Stimulated activated CD4-positive, alpha-beta T cell treated with anti-CD3 and anti-CD28 coated beads, Interleukin-15, amount 100 ng/mL, for 48 hours (primary cell): Measurements from ENCODE around the gene PMFBP1.
A peak's percentile ranks its signal among the peaks of the same experiment; 100 is the strongest.
"Not testable (repeated sequence)": the region's sequence is repeated elsewhere in the genome, so short reads cannot be mapped to it uniquely, and the experiment has no call there.

ENCODE experiments used
- DNase-seq, 2 donors: peaks; one replicate each; pipeline ENCODE4 v3.0.0-alpha.2; 2020; ENCODE audit warnings: low read depth in 2 of 2

Gene PMFBP1

DNA sequence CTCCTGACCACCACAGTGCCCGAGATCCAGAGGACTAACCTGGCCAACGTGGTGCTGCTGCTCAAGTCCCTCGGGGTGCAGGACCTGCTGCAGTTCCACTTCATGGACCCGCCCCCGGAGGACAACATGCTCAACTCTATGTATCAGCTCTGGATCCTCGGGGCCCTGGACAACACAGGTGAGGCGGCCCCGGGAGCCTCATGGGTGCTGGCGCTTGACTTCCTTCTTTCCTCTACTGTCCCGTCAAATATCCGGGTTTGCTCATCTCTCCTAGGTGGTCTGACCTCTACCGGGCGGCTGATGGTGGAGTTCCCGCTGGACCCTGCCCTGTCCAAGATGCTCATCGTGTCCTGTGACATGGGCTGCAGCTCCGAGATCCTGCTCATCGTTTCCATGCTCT lies 64.6 kb downstream of the PMFBP1 start:
- DNase-seq: no peak

GRCh38 chr16:72105978-72106377 lies 66.0 kb downstream of the PMFBP1 start:
- no peak for DNase-seq

DNA sequence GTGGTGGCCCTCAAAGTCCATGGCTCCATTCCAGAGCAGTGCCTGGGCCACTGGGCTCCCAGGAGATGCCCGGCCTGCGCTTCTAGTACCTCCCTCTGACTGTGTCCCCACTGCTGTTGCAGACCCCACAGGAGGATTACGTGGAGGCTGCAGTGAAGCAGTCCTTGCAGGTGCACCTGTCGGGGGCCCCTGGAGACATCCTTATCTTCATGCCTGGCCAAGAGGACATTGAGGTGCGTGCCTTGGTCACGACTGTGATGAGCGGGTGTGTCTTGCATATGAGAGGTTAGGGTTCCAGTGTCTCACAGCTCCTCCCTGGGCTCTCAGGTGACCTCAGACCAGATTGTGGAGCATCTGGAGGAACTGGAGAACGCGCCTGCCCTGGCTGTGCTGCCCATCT lies 67.0 kb downstream of the PMFBP1 start:
- no peak for DNase-seq

DNA sequence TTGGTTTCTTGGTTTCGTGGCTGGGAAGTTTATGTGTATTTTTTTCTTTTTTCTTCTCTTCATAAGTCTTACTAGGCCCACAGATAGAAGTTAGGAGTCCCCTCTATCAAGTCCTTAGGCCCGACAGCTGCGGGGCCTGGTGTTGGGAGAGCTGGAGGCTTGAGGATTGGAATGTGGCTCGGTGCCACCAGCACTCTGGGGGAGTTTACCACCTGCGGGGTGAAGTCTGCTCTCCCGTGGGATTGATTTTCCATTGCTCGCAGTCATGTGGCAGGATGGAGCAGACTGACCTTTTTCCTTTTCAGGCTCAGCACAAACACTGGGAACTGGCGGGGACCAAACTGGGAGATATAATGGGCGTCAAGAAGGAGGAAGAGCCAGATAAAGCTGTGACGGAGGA lies 70.8 kb downstream of the PMFBP1 start:
- DNase-seq: no peak

DNA sequence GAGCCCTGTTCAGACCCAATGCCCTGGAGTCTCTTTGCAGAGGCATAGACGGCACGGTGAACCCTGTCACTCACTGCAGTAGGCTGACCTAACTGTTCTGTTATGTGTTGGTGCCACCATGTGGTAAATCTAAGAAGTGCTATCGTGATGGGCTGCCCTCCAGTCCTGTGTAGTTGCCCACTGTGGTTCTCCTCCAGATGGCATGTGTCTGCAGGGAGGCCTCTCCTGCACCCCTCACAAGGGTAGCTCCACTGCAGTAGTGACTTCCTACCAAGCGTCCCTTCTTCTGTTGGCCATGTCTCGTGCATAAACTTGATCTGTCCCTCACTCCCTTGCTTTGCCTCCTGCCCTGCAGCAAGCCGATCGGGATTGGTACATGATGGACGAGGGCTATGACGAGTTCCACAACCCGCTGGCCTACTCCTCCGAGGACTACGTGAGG lies 72.6 kb downstream of the PMFBP1 start:
- peak in 1 of 2 donors; percentile 19 for DNase-seq

GRCh38 chr16:72098936-72099335 lies 73.0 kb downstream of the PMFBP1 start:
- DNase-seq: no peak

DNA sequence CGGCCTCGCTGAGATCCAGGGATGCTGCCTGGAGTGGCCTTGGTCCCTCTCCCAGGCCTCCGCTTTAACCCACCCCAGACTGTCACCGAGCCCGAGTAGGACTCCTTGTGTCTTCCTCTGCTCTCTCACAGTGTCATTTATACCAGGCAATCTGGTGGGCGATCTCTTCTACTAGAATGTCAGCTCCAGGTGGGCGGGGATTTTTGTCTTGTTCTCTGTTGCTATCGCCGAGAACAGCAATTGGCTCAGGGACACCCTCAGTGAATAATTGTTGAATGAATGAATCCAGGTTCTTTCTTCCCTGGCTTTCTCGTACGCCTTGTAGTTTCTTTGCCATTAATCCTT lies 77.7 kb downstream of the PMFBP1 start:
- DNase-seq: peak; percentile 24 to 36

DNA sequence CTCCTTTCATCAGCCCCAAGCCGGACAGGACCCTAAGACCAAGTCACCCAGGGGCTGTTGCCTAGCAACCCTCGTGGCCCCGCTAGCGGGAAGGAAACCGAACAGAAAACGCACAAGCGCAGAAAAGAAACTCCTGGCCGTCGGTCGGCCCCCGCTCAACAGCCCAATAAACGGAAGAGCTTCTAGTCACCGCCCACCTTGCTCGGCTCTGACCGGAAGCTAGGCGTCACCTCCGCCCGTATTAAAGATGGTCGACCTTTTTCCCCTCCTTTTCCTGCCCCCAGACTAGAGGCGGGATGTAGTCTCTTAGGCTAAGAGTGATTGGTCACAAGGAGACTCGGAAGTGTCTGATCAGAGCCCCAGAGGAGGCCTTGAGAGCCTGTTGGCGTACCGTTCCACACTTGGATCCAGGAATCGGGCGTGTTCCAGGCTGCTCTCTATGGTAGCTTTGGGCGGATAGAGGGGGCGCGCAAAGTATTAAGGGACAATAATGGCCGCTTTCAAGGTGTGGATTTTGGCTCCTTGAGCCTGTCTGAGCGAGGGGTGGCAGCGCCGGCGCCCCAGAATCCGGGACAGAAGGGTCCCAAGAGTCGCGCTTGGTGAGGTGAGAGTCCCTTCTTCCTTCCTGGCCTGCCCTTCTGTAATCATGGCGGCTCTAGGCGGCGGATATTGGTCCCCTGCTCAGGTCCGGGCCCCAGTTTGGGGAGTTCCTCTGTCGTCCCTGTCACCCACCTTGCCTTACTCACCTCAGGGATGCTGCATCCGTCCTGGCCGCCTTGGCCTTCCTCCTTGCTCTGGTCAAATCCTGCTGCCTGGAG lies 78.3 kb downstream of the PMFBP1 start, which contains the start of the genes DHX38 and TXNL4B:
Gene DHX38, plus strand, starts transcription at position 400 of the 818 bp plus-strand sequence. CDS start 2,311 bp downstream, outside the sequence.
Gene TXNL4B, minus strand, starts transcription at position 173 of the 818 bp plus-strand sequence. CDS start 2,871 bp downstream, outside the sequence.
- peak; percentile 90 to 91 for DNase-seq

DNA sequence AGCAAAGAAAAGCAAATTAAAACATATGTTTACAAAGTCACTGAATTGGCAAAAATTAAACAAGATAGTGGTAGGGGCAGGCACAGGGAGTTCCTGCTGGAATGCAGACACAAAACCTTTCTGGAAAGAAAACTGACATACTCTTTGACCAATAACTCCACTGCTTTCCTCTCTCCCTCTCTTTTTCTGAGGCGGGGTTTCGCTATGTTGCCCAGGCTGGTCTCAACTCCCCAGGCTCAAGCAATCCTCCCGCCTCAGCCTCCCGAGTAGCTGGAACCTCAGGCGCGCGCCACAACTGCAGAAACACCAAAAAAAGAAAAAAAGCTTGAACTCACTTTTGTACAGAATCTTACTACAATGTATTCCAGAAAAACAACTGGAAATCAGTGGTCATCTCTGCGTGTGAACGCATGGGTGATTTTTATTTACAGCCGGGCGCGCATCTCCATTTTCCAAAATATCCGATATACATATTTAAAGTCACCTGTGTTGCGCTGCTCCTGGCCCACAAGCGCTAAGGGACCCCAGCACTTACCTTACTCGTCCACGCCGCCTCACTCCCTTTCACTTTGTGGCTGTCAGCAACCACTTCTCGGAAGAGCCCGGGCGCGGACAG lies 79.0 kb downstream of the PMFBP1 start:
- DNase-seq: no peak

DNA sequence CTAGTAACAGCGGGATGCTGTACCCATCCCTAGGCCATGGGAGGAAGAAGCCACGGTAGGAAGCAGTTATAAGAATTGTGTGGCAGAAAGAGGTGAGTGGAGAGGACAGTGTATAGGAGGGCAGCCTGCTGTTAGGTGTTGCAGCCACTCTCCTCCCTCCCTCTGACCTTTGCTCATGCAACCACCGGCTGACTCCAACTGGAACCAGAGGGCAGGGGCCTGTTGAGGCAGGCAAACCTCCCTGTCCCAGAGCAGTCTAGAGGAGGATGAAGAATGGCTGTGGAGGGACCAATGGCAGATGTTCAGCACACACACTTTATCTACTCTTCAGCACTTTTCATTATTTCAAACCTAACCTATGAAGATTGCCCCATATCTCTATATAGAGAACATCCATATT lies 80.7 kb downstream of the PMFBP1 start:
- DNase-seq: no peak

DNA sequence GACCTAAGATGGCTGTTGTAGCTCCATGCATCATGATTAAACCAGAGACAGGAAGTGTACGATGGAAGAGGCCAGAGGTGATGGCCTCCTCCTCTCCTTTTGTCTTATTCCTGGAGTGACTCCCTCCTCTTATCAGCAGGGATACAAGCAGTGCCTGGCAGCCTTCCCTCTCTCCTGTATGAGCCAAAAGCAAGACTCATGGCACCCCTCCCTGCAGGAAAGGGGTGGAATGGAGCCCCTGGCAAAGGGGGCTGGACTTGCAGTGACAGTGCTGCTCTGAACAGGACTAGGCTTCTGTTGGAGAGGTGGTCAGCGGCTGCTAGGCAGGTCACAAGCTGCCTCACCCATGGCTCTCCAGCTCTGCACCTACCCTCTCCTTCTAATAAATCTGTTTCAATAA lies 87.0 kb downstream of the PMFBP1 start:
- no peak for DNase-seq

DNA sequence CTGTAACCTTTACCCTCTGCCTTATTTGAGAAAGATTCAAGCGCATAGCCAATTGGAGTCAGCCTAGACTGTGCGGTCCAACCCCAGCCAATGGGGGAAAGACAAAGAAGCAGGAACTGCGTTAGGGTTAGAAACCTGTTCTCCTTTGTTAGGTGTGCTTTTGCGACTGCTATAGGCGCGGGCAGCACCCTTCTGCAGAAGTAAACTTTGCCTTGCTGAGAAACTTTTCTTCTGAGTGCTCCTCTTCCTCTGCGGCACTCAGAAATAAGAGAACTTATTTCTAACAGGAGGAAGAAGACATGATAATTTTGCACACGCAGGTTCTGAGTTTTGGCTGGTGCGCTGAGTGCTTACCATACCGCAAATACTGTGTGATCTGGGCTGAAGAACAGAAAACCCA lies 87.5 kb downstream of the PMFBP1 start:
- no peak for DNase-seq

DNA sequence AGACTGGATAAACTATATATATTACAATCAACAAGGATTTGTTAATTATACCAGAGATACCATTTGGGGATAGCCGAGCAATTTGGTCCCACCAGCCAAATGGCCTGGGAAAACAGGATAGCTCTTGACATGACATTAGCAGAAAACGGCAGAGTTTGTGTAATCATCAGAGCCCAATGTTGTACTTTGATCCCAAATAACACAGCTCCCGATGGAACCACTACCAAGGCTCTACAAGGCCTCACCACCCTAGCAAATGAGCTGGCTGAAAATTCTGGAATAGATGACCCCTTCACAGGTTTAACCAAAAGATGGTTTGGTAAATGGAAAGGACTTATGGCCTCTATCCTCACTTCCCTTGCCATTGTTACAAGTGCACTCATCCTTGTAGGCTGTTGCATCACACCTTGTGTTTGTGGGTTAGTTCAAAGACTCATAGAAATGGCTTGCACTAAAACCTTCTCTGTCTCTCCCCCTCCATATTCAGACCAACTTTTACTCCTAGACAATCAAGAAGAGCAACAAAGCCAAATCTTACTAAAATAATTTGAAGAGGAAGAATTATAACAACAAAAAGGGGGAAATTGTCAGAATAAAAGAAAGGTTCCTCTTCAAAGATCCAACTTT lies 88.1 kb downstream of the PMFBP1 start:
- DNase-seq: no peak

DNA sequence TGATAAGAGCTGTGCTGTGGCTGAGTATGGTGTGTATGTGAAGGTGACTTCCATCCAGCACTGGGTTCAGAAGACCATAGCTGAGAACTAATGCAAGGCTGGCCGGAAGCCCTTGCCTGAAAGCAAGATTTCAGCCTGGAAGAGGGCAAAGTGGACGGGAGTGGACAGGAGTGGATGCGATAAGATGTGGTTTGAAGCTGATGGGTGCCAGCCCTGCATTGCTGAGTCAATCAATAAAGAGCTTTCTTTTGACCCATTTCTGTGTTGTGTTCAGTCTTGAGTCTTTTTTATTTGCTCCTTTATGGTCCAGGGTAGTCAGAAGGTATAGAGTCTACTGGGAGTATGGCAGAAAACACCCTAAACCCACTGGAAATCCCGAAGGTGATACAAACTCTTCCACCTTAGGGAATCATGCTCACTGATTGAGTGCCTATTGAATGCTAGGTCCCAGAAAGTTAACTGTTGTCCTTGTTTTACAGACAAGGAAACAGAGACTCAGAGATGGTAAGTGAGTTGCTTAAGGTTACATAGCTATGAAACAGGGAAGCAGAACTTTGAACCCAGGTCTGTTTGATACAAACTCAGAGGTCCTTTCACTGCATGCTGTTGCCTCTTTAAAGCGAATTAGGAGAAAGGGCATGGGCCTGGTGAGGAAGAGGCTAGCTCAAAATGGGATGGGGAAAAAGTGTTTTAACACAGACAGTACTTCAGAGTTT lies 94.8 kb downstream of the PMFBP1 start:
- not testable (repeated sequence) for DNase-seq

DNA sequence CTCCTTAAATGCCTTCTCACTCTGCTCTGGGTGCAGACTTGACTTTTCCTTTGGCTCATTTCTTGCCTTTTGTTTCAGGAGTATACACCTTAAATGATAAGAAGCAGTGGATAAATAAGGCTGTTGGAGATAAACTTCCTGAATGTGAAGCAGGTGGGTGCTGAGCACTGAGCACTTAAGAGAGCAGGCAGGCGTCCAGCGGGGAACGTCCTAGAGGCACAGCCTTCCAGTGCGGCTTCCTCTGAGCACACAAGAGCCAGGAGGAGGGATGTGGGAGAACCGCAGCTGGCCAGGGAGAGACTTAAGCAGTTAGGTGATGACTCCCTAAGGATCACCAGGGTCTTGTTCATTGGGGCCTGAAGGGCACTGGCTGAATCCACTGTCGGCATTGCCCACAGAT lies 96.9 kb downstream of the PMFBP1 start:
- not testable (repeated sequence) for DNase-seq

GRCh38 chr16:72073560-72074230 lies 98.3 kb downstream of the PMFBP1 start:
- DNase-seq: no peak

DNA sequence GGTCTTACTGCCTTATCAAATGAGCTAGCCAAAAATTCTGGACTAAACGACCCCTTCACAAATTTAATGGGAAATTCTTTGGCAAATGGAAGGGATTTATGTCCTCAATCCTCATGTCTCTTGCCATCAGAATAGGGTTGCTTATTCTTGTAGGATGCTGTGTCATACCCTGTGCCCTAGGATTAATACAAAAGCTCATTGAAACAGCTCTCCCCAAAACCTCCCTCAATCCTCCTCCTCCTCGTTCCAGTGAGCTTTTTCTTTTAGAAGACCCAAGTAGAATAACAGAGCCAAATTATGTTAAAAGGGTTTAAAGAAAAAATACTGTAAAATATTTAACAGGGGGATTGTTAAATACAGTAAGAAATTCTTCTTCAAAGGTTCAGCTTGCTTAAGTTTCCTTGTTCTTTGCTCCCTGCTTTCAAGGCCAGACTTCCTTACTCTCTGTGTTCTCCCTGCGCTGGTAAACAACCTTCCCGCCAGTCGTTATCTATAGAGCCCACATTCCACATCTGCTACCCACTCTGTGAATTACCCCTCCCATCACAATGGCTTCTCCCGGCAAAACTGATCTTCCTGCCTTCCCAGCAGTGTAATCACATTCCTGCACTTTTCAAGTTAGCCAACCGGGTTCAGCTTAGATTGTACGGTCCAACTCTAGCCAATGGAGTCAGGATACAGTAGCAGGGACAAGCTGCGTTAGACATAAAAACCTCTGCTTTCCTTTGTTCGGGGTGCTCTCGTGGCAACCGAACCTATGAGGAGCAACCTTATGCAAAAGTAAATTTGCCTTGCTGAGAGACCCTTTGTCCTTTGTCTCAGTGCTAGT lies 99.2 kb downstream of the PMFBP1 start:
- no peak for DNase-seq
